HEK293 (cell line): ENCODE results near the gene TNS3.

Source experiments
- CTCF ChIA-PET: fragments of 350-600 bp; formaldehyde crosslinking; extraction: SDS; loops from one replicate; lab custom pipeline; 2021; ENCODE audit warnings: antibody characterized with exemption; lab: Yijun Ruan, JAX
- POLR2A ChIA-PET: fragments of 300-600 bp; formaldehyde crosslinking; extraction: SDS; loops from one replicate; lab custom pipeline; 2020; ENCODE audit warnings: antibody characterized with exemption, inconsistent platforms; lab: Yijun Ruan, JAX
- H3K27ac ChIP-seq: fragments of 200-500 bp; sonication (Bioruptor generic); 2 replicates; pipeline ENCODE4 v1.5.1; 2014; ENCODE audit warnings: low read depth, low read length, control low read depth, inconsistent platforms; ENCODE audit errors: extremely low read depth
- H3K36me3 ChIP-seq, 2 experiments: fragments of 200-500 bp in 1 of 2; sonication (Bioruptor generic) in 1 of 2; 1 replicate in 1 of 2; 2 replicates in 1 of 2; pipeline ENCODE4 v1.5.1; 2014 to 2017; ENCODE audit warnings: inconsistent platforms in 2 of 2, low read length in 2 of 2; ENCODE audit not compliant: control insufficient read depth in 2 of 2, insufficient read depth in 1 of 2
- H3K4me1 ChIP-seq: fragments of 200-500 bp; sonication (Bioruptor generic); 2 replicates; pipeline ENCODE4 v1.5.1; 2014; ENCODE audit warnings: mild to moderate bottlenecking, low read length, inconsistent platforms; ENCODE audit not compliant: control insufficient read depth, insufficient read depth
- H3K4me3 ChIP-seq: 2 replicates; pipeline ENCODE4 v1.5.1; 2011; ENCODE audit warnings: low read depth, mild to moderate bottlenecking, control low read depth, low read length, moderate library complexity
- H3K9me3 ChIP-seq: fragments of 200-500 bp; sonication (Bioruptor generic); 2 replicates; pipeline ENCODE4 v1.5.1; 2014; ENCODE audit warnings: low read depth, low read length, inconsistent platforms; ENCODE audit not compliant: control insufficient read depth, insufficient read depth
- AEBP2 ChIP-seq: fragments of 450-650 bp; formaldehyde crosslinking; IDR thresholded peaks from 2 replicates; pipeline ENCODE4 v1.5.1; 2016; ENCODE audit warnings: missing biosample characterization, missing genetic modification characterization, borderline replicate concordance
- KLF10 ChIP-seq: fragments of 450-650 bp; IDR thresholded peaks from 2 replicates; pipeline ENCODE4 v1.5.1; 2018; ENCODE audit warnings: missing biosample characterization, mild to moderate bottlenecking, missing genetic modification characterization
- KLF16 ChIP-seq: fragments of 450-650 bp; formaldehyde crosslinking; IDR thresholded peaks from 2 replicates; pipeline ENCODE4 v1.5.1; 2017; ENCODE audit warnings: missing biosample characterization, missing genetic modification characterization
- MEIS1 ChIP-seq: sonication (generic); formaldehyde crosslinking; IDR thresholded peaks from 2 replicates; pipeline ENCODE4 v1.8.1; 2022; ENCODE audit warnings: missing genetic modification reagents, mild to moderate bottlenecking, borderline replicate concordance
- MZF1 ChIP-seq: fragments of 450-650 bp; formaldehyde crosslinking; IDR thresholded peaks from 2 replicates; pipeline ENCODE4 v1.5.1; 2017; ENCODE audit warnings: missing biosample characterization, missing genetic modification characterization, borderline replicate concordance
- OVOL3 ChIP-seq: fragments of 450-650 bp; formaldehyde crosslinking; IDR thresholded peaks from 2 replicates; pipeline ENCODE4 v1.5.1; 2016; ENCODE audit warnings: missing biosample characterization, missing genetic modification characterization
- ZBTB17 ChIP-seq: fragments of 450-650 bp; formaldehyde crosslinking; IDR thresholded peaks from 2 replicates; pipeline ENCODE4 v1.5.1; 2016; ENCODE audit warnings: missing biosample characterization, missing genetic modification characterization
- ZNF10 ChIP-seq: fragments of 450-650 bp; formaldehyde crosslinking; IDR thresholded peaks from 2 replicates; pipeline ENCODE4 v1.5.1; 2017; ENCODE audit warnings: missing biosample characterization, missing genetic modification characterization
- ZNF132 ChIP-seq: fragments of 450-650 bp; formaldehyde crosslinking; IDR thresholded peaks from 2 replicates; pipeline ENCODE4 v1.5.1; 2017; ENCODE audit warnings: missing biosample characterization, missing genetic modification characterization, borderline replicate concordance
- ZNF211 ChIP-seq: fragments of 450-650 bp; formaldehyde crosslinking; IDR thresholded peaks from 2 replicates; pipeline ENCODE4 v1.5.1; 2016; ENCODE audit warnings: low read depth, missing biosample characterization, missing genetic modification characterization
- ZNF280C ChIP-seq: fragments of 450-650 bp; formaldehyde crosslinking; IDR thresholded peaks from 2 replicates; pipeline ENCODE4 v1.5.1; 2016; ENCODE audit warnings: missing biosample characterization, missing genetic modification characterization
- ZNF335 ChIP-seq: fragments of 450-650 bp; formaldehyde crosslinking; conservative IDR thresholded peaks from 2 replicates; pipeline ENCODE4 v1.5.1; 2016; ENCODE audit warnings: missing biosample characterization, missing genetic modification characterization
- ZNF350 ChIP-seq: fragments of 450-650 bp; formaldehyde crosslinking; IDR thresholded peaks from 2 replicates; pipeline ENCODE4 v1.5.0; 2017; ENCODE audit warnings: missing biosample characterization, mild to moderate bottlenecking, missing genetic modification characterization
- ZNF404 ChIP-seq: fragments of 450-650 bp; formaldehyde crosslinking; IDR thresholded peaks from 2 replicates; pipeline ENCODE4 v1.5.1; 2017; ENCODE audit warnings: missing biosample characterization, missing genetic modification characterization
- ZNF423 ChIP-seq: fragments of 450-650 bp; formaldehyde crosslinking; IDR thresholded peaks from 2 replicates; pipeline ENCODE4 v1.5.1; 2016; ENCODE audit warnings: missing biosample characterization, missing genetic modification characterization
- ZNF510 ChIP-seq: fragments of 450-650 bp; formaldehyde crosslinking; IDR thresholded peaks from 2 replicates; pipeline ENCODE4 v1.5.1; 2018; ENCODE audit warnings: mild to moderate bottlenecking, missing genetic modification characterization, missing biosample characterization; ENCODE audit not compliant: insufficient replicate concordance
- ZNF518A ChIP-seq: fragments of 450-650 bp; formaldehyde crosslinking; conservative IDR thresholded peaks from 2 replicates; pipeline ENCODE4 v1.5.1; 2016; ENCODE audit warnings: low read depth, missing biosample characterization, missing genetic modification characterization
- ZNF837 ChIP-seq: fragments of 450-650 bp; formaldehyde crosslinking; IDR thresholded peaks from 2 replicates; pipeline ENCODE4 v1.5.1; 2016; ENCODE audit warnings: missing biosample characterization, missing genetic modification characterization
- TF ChIP-seq, protein P1 (sequence below): fragments of 450-650 bp; formaldehyde crosslinking; IDR thresholded peaks from 2 replicates; pipeline ENCODE4 v1.5.1; 2016; ENCODE audit warnings: missing biosample characterization, missing genetic modification characterization

The TNS3 gene

DNA sequence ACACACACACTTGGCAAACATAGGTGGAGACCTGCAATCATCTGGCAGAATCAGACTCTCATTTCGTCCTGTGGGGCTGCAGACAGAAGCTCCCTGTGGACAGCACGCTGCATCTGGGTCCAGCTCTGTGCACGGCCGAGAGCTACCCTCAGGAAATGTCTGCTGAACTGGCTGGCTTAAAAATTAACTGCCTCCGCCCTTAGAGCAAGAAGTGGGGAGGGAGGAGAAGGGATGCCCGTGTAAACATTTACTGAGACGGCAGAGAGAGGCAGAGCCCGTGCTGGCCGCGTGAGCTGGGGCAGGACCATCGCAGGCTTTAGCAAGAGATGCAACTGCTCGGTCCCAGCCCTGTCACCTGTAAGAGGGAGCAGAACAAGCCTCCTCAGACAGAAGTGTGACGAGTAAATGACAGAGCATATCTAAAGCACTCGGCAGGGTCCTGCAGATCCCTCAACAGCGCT, 81.8 kb downstream of the TNS3 start:
- POLR2A ChIA-PET, result no interaction called here
- no peaks in the 10 kb centered on the region for H3K36me3 ChIP-seq
- CTCF ChIA-PET, result interaction anchor here (0.6 to 0.7 kb wide), 3 partner anchors 11 to 103 kb away, joined by 3 read pairs; no protein-coding TSS in a partner anchor
- H3K4me1 ChIP-seq, result peaks cover 3% of the 10 kb centered on the region; the same call in 1 of the 2 replicates
- no peak overlapping the region for H3K27ac ChIP-seq
- H3K9me3 ChIP-seq, result no peaks in the 10 kb centered on the region
- no peak for TF ChIP-seq ZNF132 (tag by site-specific recombination)
- TF ChIP-seq ZNF280C (tag by site-specific recombination), result no peak
- TF ChIP-seq AEBP2 (tag by site-specific recombination), result no peak
- no peak for TF ChIP-seq OVOL3 (tag by site-specific recombination)
- no peak for TF ChIP-seq MEIS1 (CRISPR knock-in tag)
- no peak for TF ChIP-seq ZNF10 (tag by site-specific recombination)
- no peak for TF ChIP-seq ZNF518A (tag by site-specific recombination)
- TF ChIP-seq, protein P1, sequence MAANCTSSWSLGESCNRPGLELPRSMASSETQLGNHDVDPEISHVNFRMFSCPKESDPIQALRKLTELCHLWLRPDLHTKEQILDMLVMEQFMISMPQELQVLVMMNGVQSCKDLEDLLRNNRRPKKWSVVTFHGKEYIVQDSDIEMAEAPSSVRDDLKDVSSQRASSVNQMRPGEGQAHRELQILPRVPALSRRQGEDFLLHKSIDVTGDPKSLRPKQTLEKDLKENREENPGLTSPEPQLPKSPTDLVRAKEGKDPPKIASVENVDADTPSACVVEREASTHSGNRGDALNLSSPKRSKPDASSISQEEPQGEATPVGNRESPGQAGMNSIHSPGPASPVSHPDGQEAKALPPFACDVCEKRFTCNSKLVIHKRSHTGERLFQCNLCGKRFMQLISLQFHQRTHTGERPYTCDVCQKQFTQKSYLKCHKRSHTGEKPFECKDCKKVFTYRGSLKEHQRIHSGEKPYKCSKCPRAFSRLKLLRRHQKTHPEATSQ (tag by site-specific recombination), result no peak
- no peak for TF ChIP-seq ZNF423 (tag by site-specific recombination)
- TF ChIP-seq MZF1 (tag by site-specific recombination), result no peak
- TF ChIP-seq ZNF510 (tag by site-specific recombination), result no peak
- no peak for TF ChIP-seq ZBTB17 (tag by site-specific recombination)
- no peak for TF ChIP-seq ZNF211 (tag by site-specific recombination)
- TF ChIP-seq KLF10 (tag by site-specific recombination), result no peak
- TF ChIP-seq ZNF335, result no peak
- no peak for TF ChIP-seq ZNF404
- TF ChIP-seq ZNF350 (tag by site-specific recombination), result no peak
- TF ChIP-seq ZNF837 (tag by site-specific recombination), result no peak
- TF ChIP-seq KLF16, result no peak
- no peak overlapping the region for H3K4me3 ChIP-seq
